H9 (cell line): Measurements from ENCODE around the gene GJB6. TPM values are rescaled to one million over a fixed set of nuclear protein-coding genes. Genes with fewer than 3 reads are reported as not detected.

Experiments used
- DNase-seq: peaks from one replicate; pipeline ENCODE4 v3.0.0-alpha.2; 2017
- H2AFZ ChIP-seq: one replicate; pipeline ENCODE4 v1.6.1; 2013; ENCODE audit warnings: mild to moderate bottlenecking, low read length, control low read depth, moderate library complexity
- H2AK5ac ChIP-seq: 2 replicates; pipeline ENCODE4 v1.6.1; 2013; ENCODE audit warnings: low read length, control low read depth, mixed read lengths; ENCODE audit not compliant: insufficient read length
- H2BK120ac ChIP-seq: one replicate; pipeline ENCODE4 v1.6.1; 2013; ENCODE audit warnings: low read depth, mild to moderate bottlenecking, low read length, control low read depth, inconsistent platforms; ENCODE audit not compliant: poor library complexity, severe bottlenecking
- H2BK12ac ChIP-seq: 2 replicates; pipeline ENCODE4 v1.6.1; 2013; ENCODE audit warnings: low read length, control low read depth, mixed read lengths, low read depth; ENCODE audit not compliant: insufficient read length
- H2BK15ac ChIP-seq: 2 replicates; pipeline ENCODE4 v1.6.1; 2013; ENCODE audit warnings: low read depth, low read length, control low read depth
- H2BK20ac ChIP-seq: one replicate; pipeline ENCODE4 v1.6.1; 2013; ENCODE audit warnings: low read depth, mild to moderate bottlenecking, low read length, control low read depth, inconsistent platforms; ENCODE audit not compliant: poor library complexity, severe bottlenecking
- H2BK5ac ChIP-seq: 2 replicates; pipeline ENCODE4 v1.6.1; 2013; ENCODE audit warnings: low read length, control low read depth, mixed read lengths; ENCODE audit not compliant: insufficient read length
- H3K14ac ChIP-seq: 2 replicates; pipeline ENCODE4 v1.6.1; 2013; ENCODE audit warnings: low read length, control low read depth; ENCODE audit not compliant: insufficient read depth
- H3K18ac ChIP-seq: 2 replicates; pipeline ENCODE4 v1.6.1; 2013; ENCODE audit warnings: low read depth, mild to moderate bottlenecking, mixed read lengths, low read length, control low read depth; ENCODE audit not compliant: insufficient read length
- H3K23ac ChIP-seq: 2 replicates; pipeline ENCODE4 v1.6.1; 2013; ENCODE audit warnings: low read length, control low read depth, mixed read lengths, low read depth; ENCODE audit not compliant: insufficient read length
- H3K23me2 ChIP-seq: 2 replicates; pipeline ENCODE4 v1.6.1; 2013; ENCODE audit warnings: low read depth, mild to moderate bottlenecking, mixed read lengths, low read length, control low read depth; ENCODE audit not compliant: insufficient read length, poor library complexity, severe bottlenecking
- H3K27ac ChIP-seq: 2 replicates; pipeline ENCODE4 v1.5.1; 2013; ENCODE audit warnings: low read length, control low read depth, mixed read lengths, low read depth; ENCODE audit not compliant: insufficient read length
- H3K27me3 ChIP-seq: 2 replicates; pipeline ENCODE4 v1.6.1; 2013; ENCODE audit warnings: low read length, control low read depth, inconsistent platforms; ENCODE audit not compliant: insufficient read depth
- H3K4ac ChIP-seq: 2 replicates; pipeline ENCODE4 v1.6.1; 2013; ENCODE audit warnings: low read depth, mild to moderate bottlenecking, control low read depth, inconsistent platforms, low read length, moderate library complexity
- H3K4me1 ChIP-seq: 2 replicates; pipeline ENCODE4 v1.6.1; 2013; ENCODE audit warnings: low read length, control low read depth, inconsistent platforms; ENCODE audit not compliant: insufficient read depth
- H3K4me2 ChIP-seq: 2 replicates; pipeline ENCODE4 v1.6.1; 2013; ENCODE audit warnings: low read length, control low read depth, mixed read lengths; ENCODE audit not compliant: insufficient read length, insufficient read depth
- H3K56ac ChIP-seq: 2 replicates; pipeline ENCODE4 v1.6.1; 2013; ENCODE audit warnings: low read depth, mild to moderate bottlenecking, mixed read lengths, low read length, control low read depth; ENCODE audit not compliant: insufficient read length
- H3K79me1 ChIP-seq: 2 replicates; pipeline ENCODE4 v1.6.1; 2013; ENCODE audit warnings: low read depth, mild to moderate bottlenecking, moderate library complexity, low read length, control low read depth, inconsistent platforms; ENCODE audit not compliant: insufficient read depth, poor library complexity, severe bottlenecking
- H3K79me2 ChIP-seq: 2 replicates; pipeline ENCODE4 v1.6.1; 2013; ENCODE audit warnings: low read length, control low read depth, inconsistent platforms; ENCODE audit not compliant: insufficient read depth
- H3K9ac ChIP-seq: 2 replicates; pipeline ENCODE4 v1.6.1; 2013; ENCODE audit warnings: low read length, control low read depth, mixed read lengths; ENCODE audit not compliant: insufficient read length; ENCODE audit errors: extremely low read depth
- H3K9me3 ChIP-seq: one replicate; pipeline ENCODE4 v1.6.1; 2013; ENCODE audit warnings: low read depth, low read length, inconsistent platforms; ENCODE audit not compliant: control insufficient read depth
- H3T11ph ChIP-seq: one replicate; pipeline ENCODE4 v1.6.1; 2013; ENCODE audit warnings: mild to moderate bottlenecking, low read length, control low read depth, inconsistent platforms
- H4K20me1 ChIP-seq: one replicate; pipeline ENCODE4 v1.6.1; 2013; ENCODE audit not compliant: control insufficient read depth, insufficient read length, insufficient read depth
- H4K5ac ChIP-seq: 2 replicates; pipeline ENCODE4 v1.6.1; 2013; ENCODE audit warnings: low read depth, mild to moderate bottlenecking, mixed read lengths, low read length, control low read depth; ENCODE audit not compliant: insufficient read length
- H4K8ac ChIP-seq: replicated peaks from 2 replicates; pipeline ENCODE4 v1.6.1; 2013; ENCODE audit warnings: low read length, control low read depth, mixed read lengths, low read depth; ENCODE audit not compliant: insufficient read length
- H4K91ac ChIP-seq: 2 replicates; pipeline ENCODE4 v1.6.1; 2013; ENCODE audit warnings: low read depth, mild to moderate bottlenecking, moderate library complexity, mixed read lengths, low read length, control low read depth; ENCODE audit not compliant: insufficient read length
- H3K27ac Mint-ChIP-seq, 3 experiments: 2 replicates in 2 of 3; 3 replicates in 1 of 3; pipeline ENCODE4 v1.8.0; 2020 to 2021; ENCODE audit warnings: mixed read lengths in 3 of 3, mild to moderate bottlenecking in 1 of 3, moderate library complexity in 1 of 3
- H3K27me3 Mint-ChIP-seq: 2 replicates; pipeline ENCODE4 v1.8.0; 2021; ENCODE audit warnings: low read depth, mild to moderate bottlenecking, moderate library complexity, mixed read lengths
- H3K36me3 Mint-ChIP-seq, 3 experiments: 2 replicates in 2 of 3; 3 replicates in 1 of 3; pipeline ENCODE4 v1.8.0; 2020 to 2021; ENCODE audit warnings: low read depth in 3 of 3, mixed read lengths in 3 of 3; ENCODE audit not compliant: insufficient read depth in 1 of 3
- H3K4me1 Mint-ChIP-seq, 2 experiments: 2 replicates each; pipeline ENCODE4 v1.8.0; 2020; ENCODE audit warnings: mixed read lengths in 2 of 2
- H3K4me3 Mint-ChIP-seq, 2 experiments: 2 replicates in 1 of 2; 3 replicates in 1 of 2; pipeline ENCODE4 v1.8.0; 2020 to 2021; ENCODE audit warnings: mild to moderate bottlenecking in 2 of 2, mixed read lengths in 2 of 2, moderate library complexity in 1 of 2
- H3K9me3 Mint-ChIP-seq, 2 experiments: 2 replicates in 1 of 2; 3 replicates in 1 of 2; pipeline ENCODE4 v1.8.0; 2020; ENCODE audit warnings: mild to moderate bottlenecking in 2 of 2, mixed read lengths in 2 of 2, moderate library complexity in 1 of 2
- CTCF ChIP-seq: fragments of 200-600 bp; sonication (generic); conservative IDR thresholded peaks from 3 replicates; pipeline ENCODE4 v1.8.0; 2021; ENCODE audit warnings: antibody characterized with exemption, mild to moderate bottlenecking
- WGBS: extraction: QIAGEN DNeasy Blood & Tissue Kit; methylation state at CpG from one replicate; pipeline ENCODE4 v1.1.7; 2013; ENCODE audit warnings: missing lambda C conversion rate, low lambda C conversion rate, mixed read lengths; ENCODE audit not compliant: insufficient read length; ENCODE audit errors: extremely low coverage; 5-methylcytosine and 5-hydroxymethylcytosine counted together
- total RNA-seq: library from RNA; stranded (reverse); gene quantifications from 2 replicates; pipeline ENCODE4 v1.2.1, GENCODE V29; 2021

Gene GJB6
- total RNA-seq, 1 experiment from 2014 or later = not detected

DNA sequence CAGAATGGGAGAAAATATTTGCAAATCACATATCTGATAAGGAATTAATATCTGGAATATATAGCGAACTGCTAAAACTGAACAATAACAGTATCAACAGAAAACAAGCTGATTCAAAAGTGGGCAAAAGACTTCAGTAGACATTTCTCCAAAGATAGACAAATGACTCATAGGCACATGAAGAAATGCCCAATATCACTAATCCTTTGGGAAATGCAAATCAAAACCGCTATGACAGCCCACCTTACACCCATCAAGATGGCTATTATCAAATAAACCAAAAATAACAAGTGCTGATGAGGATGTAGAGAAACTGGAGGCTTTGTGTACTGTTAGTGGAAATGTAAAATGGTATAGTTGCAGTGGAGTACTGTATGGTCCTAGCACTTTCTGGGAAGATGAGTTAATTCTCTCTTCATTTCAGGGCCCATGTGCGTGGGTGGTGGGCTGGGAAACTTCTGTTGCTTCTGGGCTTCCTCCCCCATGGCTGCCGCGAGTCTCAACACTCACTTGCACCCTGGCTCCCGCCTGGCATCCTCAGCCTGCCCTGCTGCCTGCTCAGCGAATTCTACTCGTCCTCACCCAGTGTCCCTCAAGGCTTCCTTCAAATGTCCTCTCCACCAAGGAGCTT, 58.9 kb downstream of the GJB6 start:
- no peaks in the 10 kb centered on the region for H3K9me3 ChIP-seq
- Mint-ChIP-seq H3K4me3 (no peak overlapping the region), H3K27me3 (peaks cover 21% of the 10 kb centered on the region)

More for the DNA sequence above, 58.9 kb downstream of the GJB6 start:
- H3K36me3 Mint-ChIP-seq = no peaks in the 10 kb centered on the region
- no peaks in the 10 kb centered on the region for H3K79me1 ChIP-seq
- H4K5ac ChIP-seq = no peak overlapping the region
- H3K9me3 Mint-ChIP-seq = no peaks in the 10 kb centered on the region; a peak in 1 of 5 replicates
- no peak overlapping the region for H3K27ac ChIP-seq
- no peaks in the 10 kb centered on the region for H3K4me1 ChIP-seq
- no peak overlapping the region for H2BK12ac ChIP-seq
- no peak overlapping the region for H3K23ac ChIP-seq
- no peak overlapping the region for H2BK20ac ChIP-seq
- peaks cover 6 to 9% of the 10 kb centered on the region in 2 experiments for H3K4me1 Mint-ChIP-seq
- H3K4ac ChIP-seq = no peak overlapping the region
- no peak overlapping the region for H2BK120ac ChIP-seq
- H2BK15ac ChIP-seq = no peak overlapping the region
- H3K14ac ChIP-seq = no peak overlapping the region
- no peaks in the 10 kb centered on the region for H3K23me2 ChIP-seq
- no CpG with 5 or more reads among the region's 8 CpGs for WGBS
- H3K27ac Mint-ChIP-seq = no peak overlapping the region
- no peak overlapping the region for H3K4me2 ChIP-seq
- no peaks in the 10 kb centered on the region for H4K20me1 ChIP-seq
- H3K18ac ChIP-seq = no peak overlapping the region
- H4K91ac ChIP-seq = no peak overlapping the region
- H2AFZ ChIP-seq = no peak overlapping the region
- H3K9ac ChIP-seq = no peak overlapping the region
- no peak for TF ChIP-seq CTCF
- no peak overlapping the region for H2BK5ac ChIP-seq
- no peak for DNase-seq
- H3K79me2 ChIP-seq = no peaks in the 10 kb centered on the region
- no peaks in the 10 kb centered on the region for H3K27me3 ChIP-seq
- H2AK5ac ChIP-seq = no peak overlapping the region
- no peak overlapping the region for H3T11ph ChIP-seq
- H3K56ac ChIP-seq = no peak overlapping the region
- no peak overlapping the region for H4K8ac ChIP-seq

Other genes with a start within 250 kb of the GJB6 start
- 0.83 and 0.92 TPM in 2 replicates for gene GJA3, start 71.3 kb downstream of the GJB6 start, total RNA-seq
- 0.28 and 0.59 TPM in 2 replicates for gene GJB2, start 39.4 kb downstream of the GJB6 start, total RNA-seq